GM12892 (cell line): Measurements from ENCODE around the gene ATP10D.

Experiments used
- POLR2A ChIP-seq: IDR thresholded peaks from 2 replicates; pipeline ENCODE4 v1.6.1; 2011; ENCODE audit warnings: low read depth, low read length, control low read depth
- TAF1 ChIP-seq: IDR thresholded peaks from 2 replicates; pipeline ENCODE4 v1.6.1; 2011; ENCODE audit warnings: low read depth, mild to moderate bottlenecking, control low read depth, low read length, borderline replicate concordance

DNA sequence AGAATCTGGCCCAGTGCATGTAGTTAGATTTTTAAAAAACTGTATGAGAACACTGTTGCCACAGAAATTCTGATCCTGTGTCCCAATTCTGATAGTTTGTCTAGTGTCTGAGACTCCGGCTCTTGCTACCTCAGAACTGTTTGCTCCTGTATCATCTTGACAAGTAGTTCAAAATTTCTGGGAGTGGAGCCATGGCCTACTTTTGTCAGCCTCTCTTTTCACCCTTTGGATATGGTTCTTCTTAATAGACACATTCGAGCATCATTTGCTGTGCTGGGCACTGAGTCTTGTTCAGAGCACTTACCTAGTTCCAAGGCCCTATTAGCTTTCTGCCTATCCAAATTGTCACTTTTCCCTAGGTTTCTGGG is 46.9 kb downstream of the ATP10D start:
- TF ChIP-seq POLR2A (no peak), TAF1 (no peak)
